SK-N-SH treated with all-trans-retinoic acid at 6 μM for 48 hours (cell line): ENCODE data around the gene TCF25.

ENCODE experiments used
- PPARA ChIP-seq: fragments of 250-450 bp; sonication (Bioruptor Pico); IDR thresholded peaks from 2 replicates; pipeline ENCODE4 v1.5.0; 2020; ENCODE audit warnings: mild to moderate bottlenecking, borderline replicate concordance
- TOX ChIP-seq: fragments of 250-450 bp; sonication (Bioruptor Pico); IDR thresholded peaks from 2 replicates; pipeline ENCODE4 v1.8.0; 2021; ENCODE audit warnings: mild to moderate bottlenecking, moderate library complexity, borderline replicate concordance

DNA sequence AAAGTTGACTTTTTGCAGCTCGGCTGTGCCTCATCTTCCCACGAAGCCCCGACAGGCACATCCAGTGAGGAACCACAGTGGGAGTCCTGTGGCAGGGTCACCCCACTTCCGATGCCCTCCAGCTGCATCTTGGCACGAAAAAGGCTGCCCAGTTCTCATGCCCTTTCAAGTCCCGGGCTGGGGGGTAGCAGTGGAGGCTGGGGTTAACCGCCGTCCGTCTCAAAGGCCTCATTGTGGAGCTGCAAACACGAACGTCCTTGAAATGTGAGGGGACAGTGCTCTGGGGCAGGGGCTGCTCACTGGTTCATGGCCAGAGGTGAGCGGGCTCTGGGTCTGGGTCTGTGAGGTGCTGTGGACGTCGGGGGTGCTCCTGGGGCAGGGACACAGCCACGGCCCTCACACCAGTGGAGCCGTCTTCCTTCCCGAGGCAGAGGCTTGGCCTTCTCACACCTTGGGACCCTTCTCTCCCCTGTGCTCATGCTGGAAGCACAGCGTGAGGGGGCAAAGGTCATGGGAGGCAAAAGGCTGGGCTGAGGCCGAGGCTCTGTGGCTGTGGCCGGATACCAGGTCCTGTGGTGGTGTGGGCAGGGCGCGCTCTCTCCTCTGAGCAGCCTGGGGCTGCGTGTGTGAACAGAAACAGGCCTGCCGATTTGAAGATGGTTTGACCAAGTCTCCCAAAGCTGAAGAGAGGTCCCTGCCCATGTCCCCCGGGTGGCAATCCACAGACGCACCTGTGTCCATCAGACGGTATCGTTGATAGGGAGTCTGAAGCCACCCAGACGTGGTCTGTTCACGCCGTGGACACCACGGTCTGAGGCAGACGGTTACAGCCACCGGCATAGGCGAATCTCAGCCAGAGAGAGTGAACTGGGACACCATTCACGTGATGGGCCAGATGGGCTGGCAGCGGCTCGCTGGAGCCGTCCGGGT is 42.2 kb downstream of the TCF25 start:
- TF ChIP-seq TOX (CRISPR knock-in tag) (no peak), PPARA (no peak)
